Measurements from ENCODE around the gene PPP6C.

DNA sequence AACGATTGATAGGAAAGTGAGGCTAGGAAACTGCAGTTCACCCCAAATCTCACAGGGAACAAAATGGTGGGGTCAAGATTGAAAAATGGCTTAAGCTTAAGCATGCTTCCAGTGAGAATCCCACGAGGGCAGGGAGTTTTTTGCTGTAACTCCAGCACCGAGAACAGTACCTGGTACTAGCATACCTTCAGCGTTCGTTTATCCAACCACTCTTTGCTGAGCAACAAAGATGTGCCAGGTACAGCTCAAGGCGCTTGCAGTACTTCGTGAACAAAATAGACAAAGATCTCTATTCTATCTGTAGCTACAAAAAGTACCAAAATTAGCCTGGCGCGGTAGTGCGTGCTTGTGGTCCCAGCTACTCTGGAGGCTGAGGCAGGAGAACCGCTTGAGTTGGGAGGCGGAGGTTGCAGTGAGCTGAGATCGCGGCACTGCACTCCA is 778 bp upstream of the PPP6C start:
- no peak for TF ChIP-seq EZH2phosphoT487 (IDR thresholded peaks at IDR 0.05; ENCODE audit: low read depth)
- no peak for TF ChIP-seq CTCF (IDR thresholded peaks at IDR 0.05; ENCODE audit: low read depth, low read length)
